HEK293 (cell line): Measurements from ENCODE around the gene PFDN1.

Experiments
- CTCF ChIA-PET: fragments of 350-600 bp; formaldehyde crosslinking; extraction: SDS; loops from one replicate; lab custom pipeline; 2021; ENCODE audit warnings: antibody characterized with exemption; lab: Yijun Ruan, JAX
- POLR2A ChIA-PET: fragments of 300-600 bp; formaldehyde crosslinking; extraction: SDS; loops from one replicate; lab custom pipeline; 2020; ENCODE audit warnings: antibody characterized with exemption, inconsistent platforms; lab: Yijun Ruan, JAX
- H3K27ac ChIP-seq: fragments of 200-500 bp; sonication (Bioruptor generic); 2 replicates; pipeline ENCODE4 v1.5.1; 2014; ENCODE audit warnings: low read depth, low read length, control low read depth, inconsistent platforms; ENCODE audit errors: extremely low read depth
- H3K36me3 ChIP-seq, 2 experiments: fragments of 200-500 bp in 1 of 2; sonication (Bioruptor generic) in 1 of 2; 1 replicate in 1 of 2; 2 replicates in 1 of 2; pipeline ENCODE4 v1.5.1; 2014 to 2017; ENCODE audit warnings: inconsistent platforms in 2 of 2, low read length in 2 of 2; ENCODE audit not compliant: control insufficient read depth in 2 of 2, insufficient read depth in 1 of 2
- H3K4me1 ChIP-seq: fragments of 200-500 bp; sonication (Bioruptor generic); 2 replicates; pipeline ENCODE4 v1.5.1; 2014; ENCODE audit warnings: mild to moderate bottlenecking, low read length, inconsistent platforms; ENCODE audit not compliant: control insufficient read depth, insufficient read depth
- H3K4me3 ChIP-seq: 2 replicates; pipeline ENCODE4 v1.5.1; 2011; ENCODE audit warnings: low read depth, mild to moderate bottlenecking, control low read depth, low read length, moderate library complexity
- H3K9me3 ChIP-seq: fragments of 200-500 bp; sonication (Bioruptor generic); 2 replicates; pipeline ENCODE4 v1.5.1; 2014; ENCODE audit warnings: low read depth, low read length, inconsistent platforms; ENCODE audit not compliant: control insufficient read depth, insufficient read depth
- BCL6B ChIP-seq: fragments of 450-650 bp; formaldehyde crosslinking; IDR thresholded peaks from 2 replicates; pipeline ENCODE4 v1.5.1; 2017; ENCODE audit warnings: missing biosample characterization, missing genetic modification characterization
- GLI4 ChIP-seq: fragments of 450-650 bp; formaldehyde crosslinking; IDR thresholded peaks from 2 replicates; pipeline ENCODE4 v1.5.1; 2016; ENCODE audit warnings: missing biosample characterization, missing genetic modification characterization
- GLIS1 ChIP-seq: fragments of 450-650 bp; formaldehyde crosslinking; IDR thresholded peaks from 2 replicates; pipeline ENCODE4 v1.5.1; 2016; ENCODE audit warnings: missing biosample characterization, missing genetic modification characterization
- OSR2 ChIP-seq: fragments of 450-650 bp; formaldehyde crosslinking; IDR thresholded peaks from 2 replicates; pipeline ENCODE4 v1.5.1; 2016; ENCODE audit warnings: missing biosample characterization, missing genetic modification characterization
- TRIM28 ChIP-seq: IDR thresholded peaks from 2 replicates; pipeline ENCODE4 v1.6.1; 2011; ENCODE audit warnings: low read length, control low read depth, borderline replicate concordance
- ZBTB17 ChIP-seq: fragments of 450-650 bp; formaldehyde crosslinking; IDR thresholded peaks from 2 replicates; pipeline ENCODE4 v1.5.1; 2016; ENCODE audit warnings: missing biosample characterization, missing genetic modification characterization
- ZEB2 ChIP-seq: fragments of 450-650 bp; formaldehyde crosslinking; IDR thresholded peaks from 2 replicates; pipeline ENCODE4 v1.5.1; 2016; ENCODE audit warnings: missing biosample characterization, missing genetic modification characterization
- ZFP37 ChIP-seq: fragments of 450-650 bp; formaldehyde crosslinking; IDR thresholded peaks from 2 replicates; pipeline ENCODE4 v1.5.1; 2016; ENCODE audit warnings: missing biosample characterization, missing genetic modification characterization
- ZNF10 ChIP-seq: fragments of 450-650 bp; formaldehyde crosslinking; IDR thresholded peaks from 2 replicates; pipeline ENCODE4 v1.5.1; 2017; ENCODE audit warnings: missing biosample characterization, missing genetic modification characterization
- ZNF24 ChIP-seq: fragments of 450-650 bp; formaldehyde crosslinking; IDR thresholded peaks from 2 replicates; pipeline ENCODE4 v1.5.1; 2016; ENCODE audit warnings: missing biosample characterization, missing genetic modification characterization
- ZNF302 ChIP-seq: fragments of 450-650 bp; formaldehyde crosslinking; IDR thresholded peaks from 2 replicates; pipeline ENCODE4 v1.5.1; 2016; ENCODE audit warnings: missing biosample characterization, missing genetic modification characterization, low read depth
- ZNF48 ChIP-seq: fragments of 450-650 bp; formaldehyde crosslinking; IDR thresholded peaks from 2 replicates; pipeline ENCODE4 v1.5.1; 2016; ENCODE audit warnings: missing biosample characterization, missing genetic modification characterization
- ZNF558 ChIP-seq: fragments of 450-650 bp; formaldehyde crosslinking; IDR thresholded peaks from 2 replicates; pipeline ENCODE4 v1.5.1; 2016; ENCODE audit warnings: missing biosample characterization, missing genetic modification characterization
- ZNF610 ChIP-seq: fragments of 450-650 bp; formaldehyde crosslinking; IDR thresholded peaks from 2 replicates; pipeline ENCODE4 v1.5.1; 2016; ENCODE audit warnings: missing biosample characterization, missing genetic modification characterization, borderline replicate concordance
- TF ChIP-seq, protein P1 (sequence below): fragments of 450-650 bp; formaldehyde crosslinking; IDR thresholded peaks from 2 replicates; pipeline ENCODE4 v1.5.1; 2016; ENCODE audit warnings: missing biosample characterization, missing genetic modification characterization, borderline replicate concordance
- TF ChIP-seq, protein P2 (sequence below): fragments of 450-650 bp; formaldehyde crosslinking; IDR thresholded peaks from 2 replicates; pipeline ENCODE4 v1.5.1; 2016; ENCODE audit warnings: missing biosample characterization, missing genetic modification characterization
- TF ChIP-seq, protein P3 (sequence below): fragments of 450-650 bp; IDR thresholded peaks from 2 replicates; pipeline ENCODE4 v1.5.1; 2018; ENCODE audit warnings: missing biosample characterization, mild to moderate bottlenecking, missing genetic modification characterization
- TF ChIP-seq, protein P4 (sequence below): fragments of 450-650 bp; formaldehyde crosslinking; IDR thresholded peaks from 2 replicates; pipeline ENCODE4 v1.5.1; 2017; ENCODE audit warnings: missing biosample characterization, missing genetic modification characterization
- TF ChIP-seq, protein P5 (sequence below): fragments of 450-650 bp; formaldehyde crosslinking; IDR thresholded peaks from 2 replicates; pipeline ENCODE4 v1.5.1; 2016; ENCODE audit warnings: missing biosample characterization, missing genetic modification characterization

The PFDN1 gene

DNA sequence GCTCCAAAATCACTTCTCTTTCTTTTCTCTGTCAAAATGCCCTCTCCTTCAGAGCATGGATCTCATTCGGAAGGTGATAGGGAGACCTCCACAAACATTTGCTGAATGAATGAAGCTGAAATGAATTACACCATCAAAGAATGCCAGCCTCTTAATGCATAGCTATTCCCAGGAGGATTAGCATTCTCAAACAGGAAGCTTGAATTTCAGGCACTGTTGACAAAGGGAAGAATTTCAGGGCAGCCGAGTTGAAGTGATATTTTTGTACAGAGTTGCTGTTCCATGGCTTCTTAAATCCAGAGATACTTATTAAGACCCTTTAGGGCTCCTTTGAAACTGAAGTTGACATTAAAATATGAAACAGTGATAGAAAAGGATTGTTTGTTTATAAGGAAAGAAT lies 24.7 kb upstream of the PFDN1 start:
- CTCF ChIA-PET = interaction anchor here (0.7 to 3.2 kb wide), 7 partner anchors 18 to 87 kb away, joined by 3 to 19 read pairs (median 4); partner anchors contain the start of gene HBEGF
- no peaks in the 10 kb centered on the region for H3K9me3 ChIP-seq
- H3K27ac ChIP-seq = no peak overlapping the region
- TF ChIP-seq, protein P1, sequence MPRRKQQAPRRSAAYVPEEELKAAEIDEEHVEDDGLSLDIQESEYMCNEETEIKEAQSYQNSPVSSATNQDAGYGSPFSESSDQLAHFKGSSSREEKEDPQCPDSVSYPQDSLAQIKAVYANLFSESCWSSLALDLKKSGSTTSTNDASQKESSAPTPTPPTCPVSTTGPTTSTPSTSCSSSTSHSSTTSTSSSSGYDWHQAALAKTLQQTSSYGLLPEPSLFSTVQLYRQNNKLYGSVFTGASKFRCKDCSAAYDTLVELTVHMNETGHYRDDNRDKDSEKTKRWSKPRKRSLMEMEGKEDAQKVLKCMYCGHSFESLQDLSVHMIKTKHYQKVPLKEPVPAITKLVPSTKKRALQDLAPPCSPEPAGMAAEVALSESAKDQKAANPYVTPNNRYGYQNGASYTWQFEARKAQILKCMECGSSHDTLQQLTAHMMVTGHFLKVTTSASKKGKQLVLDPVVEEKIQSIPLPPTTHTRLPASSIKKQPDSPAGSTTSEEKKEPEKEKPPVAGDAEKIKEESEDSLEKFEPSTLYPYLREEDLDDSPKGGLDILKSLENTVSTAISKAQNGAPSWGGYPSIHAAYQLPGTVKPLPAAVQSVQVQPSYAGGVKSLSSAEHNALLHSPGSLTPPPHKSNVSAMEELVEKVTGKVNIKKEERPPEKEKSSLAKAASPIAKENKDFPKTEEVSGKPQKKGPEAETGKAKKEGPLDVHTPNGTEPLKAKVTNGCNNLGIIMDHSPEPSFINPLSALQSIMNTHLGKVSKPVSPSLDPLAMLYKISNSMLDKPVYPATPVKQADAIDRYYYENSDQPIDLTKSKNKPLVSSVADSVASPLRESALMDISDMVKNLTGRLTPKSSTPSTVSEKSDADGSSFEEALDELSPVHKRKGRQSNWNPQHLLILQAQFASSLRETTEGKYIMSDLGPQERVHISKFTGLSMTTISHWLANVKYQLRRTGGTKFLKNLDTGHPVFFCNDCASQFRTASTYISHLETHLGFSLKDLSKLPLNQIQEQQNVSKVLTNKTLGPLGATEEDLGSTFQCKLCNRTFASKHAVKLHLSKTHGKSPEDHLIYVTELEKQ = peak; percentile 42; the same call in 1 of the 2 replicates
- 0 out of 2 replicates have a peak, but pooled peaks have one; percentile 33 for TF ChIP-seq ZEB2 (tag by site-specific recombination)
- TF ChIP-seq, protein P2, sequence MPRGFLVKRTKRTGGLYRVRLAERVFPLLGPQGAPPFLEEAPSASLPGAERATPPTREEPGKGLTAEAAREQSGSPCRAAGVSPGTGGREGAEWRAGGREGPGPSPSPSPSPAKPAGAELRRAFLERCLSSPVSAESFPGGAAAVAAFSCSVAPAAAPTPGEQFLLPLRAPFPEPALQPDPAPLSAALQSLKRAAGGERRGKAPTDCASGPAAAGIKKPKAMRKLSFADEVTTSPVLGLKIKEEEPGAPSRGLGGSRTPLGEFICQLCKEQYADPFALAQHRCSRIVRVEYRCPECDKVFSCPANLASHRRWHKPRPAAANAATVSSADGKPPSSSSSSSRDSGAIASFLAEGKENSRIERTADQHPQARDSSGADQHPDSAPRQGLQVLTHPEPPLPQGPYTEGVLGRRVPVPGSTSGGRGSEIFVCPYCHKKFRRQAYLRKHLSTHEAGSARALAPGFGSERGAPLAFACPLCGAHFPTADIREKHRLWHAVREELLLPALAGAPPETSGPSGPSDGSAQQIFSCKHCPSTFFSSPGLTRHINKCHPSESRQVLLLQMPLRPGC (tag by site-specific recombination) = 0 out of 2 replicates have a peak, but pooled peaks have one; percentile 60
- no peak for TF ChIP-seq GLIS1 (tag by site-specific recombination)
- 0 out of 2 replicates have a peak, but pooled peaks have one; percentile 20 for TF ChIP-seq ZNF10
- TF ChIP-seq, protein P3, sequence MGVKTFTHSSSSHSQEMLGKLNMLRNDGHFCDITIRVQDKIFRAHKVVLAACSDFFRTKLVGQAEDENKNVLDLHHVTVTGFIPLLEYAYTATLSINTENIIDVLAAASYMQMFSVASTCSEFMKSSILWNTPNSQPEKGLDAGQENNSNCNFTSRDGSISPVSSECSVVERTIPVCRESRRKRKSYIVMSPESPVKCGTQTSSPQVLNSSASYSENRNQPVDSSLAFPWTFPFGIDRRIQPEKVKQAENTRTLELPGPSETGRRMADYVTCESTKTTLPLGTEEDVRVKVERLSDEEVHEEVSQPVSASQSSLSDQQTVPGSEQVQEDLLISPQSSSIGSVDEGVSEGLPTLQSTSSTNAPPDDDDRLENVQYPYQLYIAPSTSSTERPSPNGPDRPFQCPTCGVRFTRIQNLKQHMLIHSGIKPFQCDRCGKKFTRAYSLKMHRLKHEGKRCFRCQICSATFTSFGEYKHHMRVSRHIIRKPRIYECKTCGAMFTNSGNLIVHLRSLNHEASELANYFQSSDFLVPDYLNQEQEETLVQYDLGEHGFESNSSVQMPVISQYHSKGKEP (tag by site-specific recombination) = peak; percentile 49; the same call in 1 of the 2 replicates
- TF ChIP-seq TRIM28 = no peak
- TF ChIP-seq ZNF24 (tag by site-specific recombination) = peak; percentile 97
- peak; percentile 63 for TF ChIP-seq OSR2 (tag by site-specific recombination)
- TF ChIP-seq, protein P4, sequence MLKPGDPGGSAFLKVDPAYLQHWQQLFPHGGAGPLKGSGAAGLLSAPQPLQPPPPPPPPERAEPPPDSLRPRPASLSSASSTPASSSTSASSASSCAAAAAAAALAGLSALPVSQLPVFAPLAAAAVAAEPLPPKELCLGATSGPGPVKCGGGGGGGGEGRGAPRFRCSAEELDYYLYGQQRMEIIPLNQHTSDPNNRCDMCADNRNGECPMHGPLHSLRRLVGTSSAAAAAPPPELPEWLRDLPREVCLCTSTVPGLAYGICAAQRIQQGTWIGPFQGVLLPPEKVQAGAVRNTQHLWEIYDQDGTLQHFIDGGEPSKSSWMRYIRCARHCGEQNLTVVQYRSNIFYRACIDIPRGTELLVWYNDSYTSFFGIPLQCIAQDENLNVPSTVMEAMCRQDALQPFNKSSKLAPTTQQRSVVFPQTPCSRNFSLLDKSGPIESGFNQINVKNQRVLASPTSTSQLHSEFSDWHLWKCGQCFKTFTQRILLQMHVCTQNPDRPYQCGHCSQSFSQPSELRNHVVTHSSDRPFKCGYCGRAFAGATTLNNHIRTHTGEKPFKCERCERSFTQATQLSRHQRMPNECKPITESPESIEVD (tag by site-specific recombination) = peak; percentile 50; the same call in 1 of the 2 replicates
- no peak for TF ChIP-seq GLI4 (tag by site-specific recombination)
- TF ChIP-seq ZBTB17 (tag by site-specific recombination) = peak; percentile 46
- TF ChIP-seq, all 188 proteins: peak for 9
- peaks cover 10% of the 10 kb centered on the region for H3K4me1 ChIP-seq
- POLR2A ChIA-PET = interaction anchor here (0.7 to 3.9 kb wide), 2 partner anchors 18 to 71 kb away, joined by 3 to 37 read pairs; partner anchors contain the start of gene HBEGF
- H3K36me3 ChIP-seq = peaks cover 0 to 7% of the 10 kb centered on the region in 2 experiments; a peak in 1 of 3 replicates
- H3K4me3 ChIP-seq = no peak overlapping the region

DNA sequence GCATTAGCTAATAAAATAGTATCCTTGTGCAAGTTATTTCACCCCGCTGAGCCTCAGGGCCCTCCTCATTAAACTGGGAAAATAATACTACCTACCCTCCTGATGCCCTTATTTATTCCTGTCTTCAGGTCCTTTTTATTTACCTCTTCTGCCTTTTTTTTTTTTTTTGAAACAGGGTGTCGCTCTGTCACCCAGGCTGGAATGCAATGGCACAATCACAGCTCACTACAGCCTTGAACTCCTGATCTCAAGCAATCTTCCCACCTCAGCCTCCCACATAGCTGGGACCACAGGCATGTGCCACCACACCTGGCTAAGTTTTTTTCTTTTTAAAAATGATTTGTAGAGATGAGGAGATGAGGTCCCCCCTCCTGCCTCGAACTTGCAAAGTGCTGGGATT lies 22.6 kb upstream of the PFDN1 start:
- TF ChIP-seq ZNF610 (tag by site-specific recombination) = no peak
- no peak for TF ChIP-seq ZFP37 (tag by site-specific recombination)
- TF ChIP-seq, protein P5, sequence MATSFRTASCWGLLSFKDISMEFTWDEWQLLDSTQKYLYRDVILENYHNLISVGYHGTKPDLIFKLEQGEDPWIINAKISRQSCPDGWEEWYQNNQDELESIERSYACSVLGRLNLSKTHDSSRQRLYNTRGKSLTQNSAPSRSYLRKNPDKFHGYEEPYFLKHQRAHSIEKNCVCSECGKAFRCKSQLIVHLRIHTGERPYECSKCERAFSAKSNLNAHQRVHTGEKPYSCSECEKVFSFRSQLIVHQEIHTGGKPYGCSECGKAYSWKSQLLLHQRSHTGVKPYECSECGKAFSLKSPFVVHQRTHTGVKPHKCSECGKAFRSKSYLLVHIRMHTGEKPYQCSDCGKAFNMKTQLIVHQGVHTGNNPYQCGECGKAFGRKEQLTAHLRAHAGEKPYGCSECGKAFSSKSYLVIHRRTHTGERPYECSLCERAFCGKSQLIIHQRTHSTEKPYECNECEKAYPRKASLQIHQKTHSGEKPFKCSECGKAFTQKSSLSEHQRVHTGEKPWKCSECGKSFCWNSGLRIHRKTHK (tag by site-specific recombination) = no peak
- TF ChIP-seq BCL6B (tag by site-specific recombination) = no peak
- no peak for TF ChIP-seq ZNF48 (tag by site-specific recombination)
- TF ChIP-seq ZNF558 (tag by site-specific recombination) = no peak
- no peak for TF ChIP-seq ZNF302
- H3K9me3 ChIP-seq = no peaks in the 10 kb centered on the region
- ChIA-PET CTCF (interaction anchor here (0.6 to 1.7 kb wide), 3 partner anchors 18 to 80 kb away, joined by 3 to 5 read pairs (median 4); no protein-coding TSS in a partner anchor), POLR2A (no interaction called here)
- peaks cover 10% of the 10 kb centered on the region for H3K4me1 ChIP-seq
- H3K27ac ChIP-seq = no peak overlapping the region
- H3K4me3 ChIP-seq = no peak overlapping the region
- H3K36me3 ChIP-seq = no peaks in the 10 kb centered on the region
